MCF 10A (cell line): ENCODE measurements around the gene HS6ST3. TPM values are rescaled to one million over a fixed set of nuclear protein-coding genes. Genes with fewer than 3 reads are reported as not detected.

ENCODE experiments used
- BruUV-seq: library from RNA; stranded (reverse); fragments of 400-500 nt; replicated peaks from 2 replicates; lab custom pipeline; 2021; lab: Mats Ljungman, UMichigan
- CTCF ChIA-PET: fragments of 300-600 bp; sonication (Branson Sonifier 250); formaldehyde crosslinking; extraction: SDS; loops from one replicate; lab custom pipeline; 2021; ENCODE audit warnings: antibody characterized with exemption, inconsistent platforms; lab: Yijun Ruan, JAX
- POLR2A ChIA-PET: fragments of 300-600, 350-650 bp; sonication (Branson Sonifier 250); formaldehyde crosslinking; extraction: SDS; loops from one replicate; lab custom pipeline; 2020; ENCODE audit warnings: antibody characterized with exemption, inconsistent platforms; lab: Yijun Ruan, JAX
- DNase-seq: peaks from one replicate; pipeline ENCODE4 v3.0.0-alpha.2; 2018; ENCODE audit not compliant: unreplicated experiment
- H3K27ac Mint-ChIP-seq: one replicate; pipeline ENCODE4 v1.8.0; 2022; ENCODE audit warnings: mild to moderate bottlenecking, low read depth, mixed read lengths; ENCODE audit not compliant: unreplicated experiment
- H3K27me3 Mint-ChIP-seq: one replicate; pipeline ENCODE4 v1.8.0; 2022; ENCODE audit warnings: mixed read lengths; ENCODE audit not compliant: insufficient read depth, unreplicated experiment
- H3K36me3 Mint-ChIP-seq: one replicate; pipeline ENCODE4 v1.8.0; 2022; ENCODE audit warnings: mild to moderate bottlenecking, moderate library complexity, mixed read lengths; ENCODE audit not compliant: insufficient read depth, unreplicated experiment
- H3K4me1 Mint-ChIP-seq: one replicate; pipeline ENCODE4 v1.8.0; 2022; ENCODE audit warnings: mixed read lengths; ENCODE audit not compliant: insufficient read depth, unreplicated experiment
- H3K4me3 Mint-ChIP-seq: one replicate; pipeline ENCODE4 v1.8.0; 2022; ENCODE audit warnings: mild to moderate bottlenecking, moderate library complexity, mixed read lengths; ENCODE audit not compliant: unreplicated experiment
- H3K9me3 Mint-ChIP-seq: one replicate; pipeline ENCODE4 v1.8.0; 2022; ENCODE audit warnings: mixed read lengths; ENCODE audit not compliant: unreplicated experiment
- CTCF ChIP-seq: fragments of 200-600 bp; IDR thresholded peaks from one replicate; pipeline ENCODE4 v1.8.0; 2022; ENCODE audit warnings: antibody characterized with exemption, mild to moderate bottlenecking; ENCODE audit not compliant: unreplicated experiment
- intact Hi-C: fragments of 100-400 bp; cut with micrococcal nuclease; formaldehyde crosslinking; loops from 2 replicates; pipeline ENCODE4 v1.14.1; 2022
- total RNA-seq: library from RNA; stranded (reverse); gene quantifications from 2 replicates; pipeline ENCODE4 v1.2.3, GENCODE V29; 2022

Gene HS6ST3
- total RNA-seq, 1 experiment from 2014 or later, result 0.09 TPM

- Mint-ChIP-seq H3K27ac (no peak overlapping the region), H3K4me1 (no peaks in the 10 kb centered on the region), H3K9me3 (no peaks in the 10 kb centered on the region), H3K36me3 (no peaks in the 10 kb centered on the region), H3K4me3 (no peak overlapping the region), H3K27me3 (no peaks in the 10 kb centered on the region)
- BruUV-seq, result no TSS peak
- intact Hi-C loops, result no loop called here
- TF ChIP-seq CTCF, result no peak
- ChIA-PET POLR2A (no interaction called here), CTCF (interaction anchor here (0.5 to 3.6 kb wide), 6 partner anchors 10 to 782 kb away, joined by 4 to 17 read pairs (median 4); no protein-coding TSS in a partner anchor)
- DNase-seq, result no peak
Observed at GRCh38 chr13:96834626-96835025, 744.7 kb downstream of the HS6ST3 start.

- BruUV-seq, result no TSS peak
- Mint-ChIP-seq H3K36me3 (no peaks in the 10 kb centered on the region), H3K27ac (no peak overlapping the region), H3K9me3 (no peaks in the 10 kb centered on the region), H3K27me3 (no peaks in the 10 kb centered on the region), H3K4me3 (no peak overlapping the region), H3K4me1 (no peaks in the 10 kb centered on the region)
- intact Hi-C loops, result no loop called here
- DNase-seq, result no peak
- no peak for TF ChIP-seq CTCF
- ChIA-PET POLR2A (interaction anchor here (0.6 to 0.7 kb wide), 2 partner anchors 18 to 518 kb away, joined by 3 read pairs; no protein-coding TSS in a partner anchor), CTCF (interaction anchor here (1.3 to 3.6 kb wide), 4 partner anchors 11 to 783 kb away, joined by 4 to 17 read pairs (median 6); no protein-coding TSS in a partner anchor)
Observed at GRCh38 chr13:96835546-96835945, 745.6 kb downstream of the HS6ST3 start.

GRCh38 chr13:96836733-96837132 lies 746.8 kb downstream of the HS6ST3 start:
- H3K4me1 Mint-ChIP-seq, result no peaks in the 10 kb centered on the region
- H3K27ac Mint-ChIP-seq, result no peak overlapping the region
- no peak overlapping the region for H3K4me3 Mint-ChIP-seq
- no peak for TF ChIP-seq CTCF
- no TSS peak for BruUV-seq
- H3K27me3 Mint-ChIP-seq, result no peaks in the 10 kb centered on the region
- CTCF ChIA-PET, result interaction anchor here (1.1 to 3.6 kb wide), 2 partner anchors 19 to 121 kb away, joined by 3 to 17 read pairs; no protein-coding TSS in a partner anchor
- DNase-seq, result no peak
- POLR2A ChIA-PET, result no interaction called here
- H3K9me3 Mint-ChIP-seq, result no peaks in the 10 kb centered on the region
- H3K36me3 Mint-ChIP-seq, result no peaks in the 10 kb centered on the region
- intact Hi-C loops, result no loop called here

- POLR2A ChIA-PET, result no interaction called here
- no peaks in the 10 kb centered on the region for H3K36me3 Mint-ChIP-seq
- no peak overlapping the region for H3K4me3 Mint-ChIP-seq
- no peak overlapping the region for H3K27ac Mint-ChIP-seq
- no peaks in the 10 kb centered on the region for H3K9me3 Mint-ChIP-seq
- no peak for DNase-seq
- H3K27me3 Mint-ChIP-seq, result no peaks in the 10 kb centered on the region
- no TSS peak for BruUV-seq
- intact Hi-C loops, result no loop called here
- peaks cover 6% of the 10 kb centered on the region for H3K4me1 Mint-ChIP-seq
- TF ChIP-seq CTCF, result no peak
- CTCF ChIA-PET, result interaction anchor here (3.6 kb wide), 1 partner anchor 20 kb away, joined by 17 read pairs; no protein-coding TSS in a partner anchor
Observed at GRCh38 chr13:96837809-96838208, 747.9 kb downstream of the HS6ST3 start.
